ENCODE data around the gene ACO1. TPM values are rescaled to one million over a fixed set of nuclear protein-coding genes. Genes with fewer than 3 reads are reported as not detected.

The ACO1 gene
- total and polyA plus RNA-seq, 9 of the 15 experiments (the other 6 are each of a cell fraction or from before 2014, with no cell fraction given) = 0.96 to 29.7 (median 16.9) TPM

GRCh38 chr9:32404856-32405255 lies 20.4 kb downstream of the ACO1 start:
- ChIA-PET POLR2A (no interaction called here), CTCF (ENCODE audit: low intra/inter-chr PET ratio) (no interaction called here)
- H3K4me3 ChIP-seq = no peak overlapping the region
- TF ChIP-seq ZNF274 (IDR thresholded peaks at IDR 0.05; ENCODE audit: borderline replicate concordance, low read depth, low read length) = no peak
- no peak for TF ChIP-seq SNAPC5 (CRISPR knock-in tag; IDR thresholded peaks at IDR 0.05)
- no peak for TF ChIP-seq CREM (IDR thresholded peaks at IDR 0.05; ENCODE audit: low read depth)
- no peak for TF ChIP-seq HIVEP1 (CRISPR knock-in tag; IDR thresholded peaks at IDR 0.05)
- no peak for TF ChIP-seq JUNB (CRISPR knock-in tag; conservative IDR thresholded peaks at IDR 0.05)
- no peak for TF ChIP-seq ZNF431 (CRISPR knock-in tag; IDR thresholded peaks at IDR 0.05)
- no peak for TF ChIP-seq STAT6 (CRISPR knock-in tag; IDR thresholded peaks at IDR 0.05)
- TF ChIP-seq ZKSCAN3 (CRISPR knock-in tag; IDR thresholded peaks at IDR 0.05) = no peak
- intact Hi-C loops (cut with micrococcal nuclease) = no loop called here
- no peak for FAIRE-seq
- H2AFZ ChIP-seq (ENCODE audit: low read depth, low read length) = no peak overlapping the region
- ATAC-seq = no peak
- 85% methylated on average over 8 of the region's 8 CpGs for WGBS (ENCODE audit: insufficient coverage, low coverage, missing lambda C conversion rate)
- H3K27ac ChIP-seq (ENCODE audit: extremely low read depth, low read depth, low read length) = no peak overlapping the region
- H3K9me1 ChIP-seq (ENCODE audit: control insufficient read depth, insufficient read depth, low read length) = no peaks in the 10 kb centered on the region
- no peaks in the 10 kb centered on the region for H3K9me3 ChIP-seq (replicated peaks; ENCODE audit: control insufficient read depth, insufficient read depth, low read depth, low read length)
- no peak for DNase-seq (ENCODE audit: extremely low read depth in 1 of 4, low spot score in 3 of 4)
- no peaks in the 10 kb centered on the region for H3K27me3 ChIP-seq (ENCODE audit: control insufficient read depth in 2 of 2, insufficient read depth in 2 of 2, low read length in 2 of 2)
- H4K20me1 ChIP-seq (replicated peaks; ENCODE audit: control insufficient read depth, insufficient read depth, low read length) = no peaks in the 10 kb centered on the region
- H3K4me2 ChIP-seq (ENCODE audit: insufficient read depth, low read length) = no peak overlapping the region
- in situ Hi-C loops (cut with MboI) = no loop called here
- no TSS peak for BruUV-seq (replicated peaks)
- no peak overlapping the region for H3K9ac ChIP-seq (ENCODE audit: insufficient read depth in 1 of 2, low read depth in 2 of 2, low read length in 2 of 2)
- H3K79me2 ChIP-seq (ENCODE audit: control insufficient read depth, insufficient read depth, low read length) = no peaks in the 10 kb centered on the region
- no peaks in the 10 kb centered on the region for H3K4me1 ChIP-seq (replicated peaks in 1 of 2; ENCODE audit: control insufficient read depth in 2 of 2, insufficient read depth in 2 of 2, low read length in 2 of 2)
- peaks cover 24% of the 10 kb centered on the region; the same call in 2 of the 3 replicates for H3K36me3 ChIP-seq (ENCODE audit: control insufficient read depth, insufficient read depth, low read length)

Measured in K562 (cell line).